HUES48 (cell line): ENCODE measurements around the gene PDE3B.
"Not testable (repeated sequence)": the region's sequence is repeated elsewhere in the genome, so short reads cannot be mapped to it uniquely, and the experiment has no call there.

Experiments
- H3K27ac ChIP-seq: one replicate; pipeline ENCODE4 v1.7.0; 2013; ENCODE audit warnings: low read depth, low read length, inconsistent platforms
- H3K27me3 ChIP-seq: 2 replicates; pipeline ENCODE4 v1.6.1; 2013; ENCODE audit warnings: mild to moderate bottlenecking, low read length; ENCODE audit not compliant: control insufficient read depth, insufficient read depth
- H3K36me3 ChIP-seq: 2 replicates; pipeline ENCODE4 v1.6.1; 2013; ENCODE audit warnings: low read length; ENCODE audit not compliant: control insufficient read depth, insufficient read depth
- H3K4me1 ChIP-seq: 2 replicates; pipeline ENCODE4 v1.6.1; 2013; ENCODE audit warnings: mild to moderate bottlenecking, low read length; ENCODE audit not compliant: control insufficient read depth, insufficient read depth
- H3K4me3 ChIP-seq: 2 replicates; pipeline ENCODE4 v1.5.1; 2013; ENCODE audit warnings: mild to moderate bottlenecking, low read depth, low read length
- H3K9ac ChIP-seq: 2 replicates; pipeline ENCODE4 v1.6.1; 2013; ENCODE audit warnings: mild to moderate bottlenecking, low read depth, low read length, moderate library complexity
- H3K9me3 ChIP-seq: 2 replicates; pipeline ENCODE4 v1.6.1; 2013; ENCODE audit warnings: low read length; ENCODE audit not compliant: control insufficient read depth, insufficient read depth

Gene PDE3B

GRCh38 chr11:14622223-14622954 is 21.2 kb upstream of the PDE3B start:
- Histone ChIP-seq H3K9me3 (no peaks in the 10 kb centered on the region), H3K9ac (no peak overlapping the region), H3K36me3 (no peaks in the 10 kb centered on the region), H3K27me3 (no peaks in the 10 kb centered on the region), H3K4me1 (no peaks in the 10 kb centered on the region), H3K4me3 (no peak overlapping the region), H3K27ac (no peak overlapping the region)

GRCh38 chr11:14623036-14623435 is 20.6 kb upstream of the PDE3B start:
- Histone ChIP-seq H3K4me1 (no peaks in the 10 kb centered on the region), H3K27me3 (no peaks in the 10 kb centered on the region), H3K36me3 (no peaks in the 10 kb centered on the region), H3K9ac (no peak overlapping the region), H3K27ac (no peak overlapping the region), H3K4me3 (no peak overlapping the region), H3K9me3 (no peaks in the 10 kb centered on the region)

GRCh38 chr11:14625586-14626205 is 17.9 kb upstream of the PDE3B start:
- H3K9me3 ChIP-seq = no peaks in the 10 kb centered on the region
- no peak overlapping the region for H3K4me3 ChIP-seq
- no peaks in the 10 kb centered on the region for H3K36me3 ChIP-seq
- H3K27ac ChIP-seq = no peak overlapping the region
- H3K4me1 ChIP-seq = no peaks in the 10 kb centered on the region
- no peak overlapping the region for H3K9ac ChIP-seq
- H3K27me3 ChIP-seq = no peaks in the 10 kb centered on the region

DNA sequence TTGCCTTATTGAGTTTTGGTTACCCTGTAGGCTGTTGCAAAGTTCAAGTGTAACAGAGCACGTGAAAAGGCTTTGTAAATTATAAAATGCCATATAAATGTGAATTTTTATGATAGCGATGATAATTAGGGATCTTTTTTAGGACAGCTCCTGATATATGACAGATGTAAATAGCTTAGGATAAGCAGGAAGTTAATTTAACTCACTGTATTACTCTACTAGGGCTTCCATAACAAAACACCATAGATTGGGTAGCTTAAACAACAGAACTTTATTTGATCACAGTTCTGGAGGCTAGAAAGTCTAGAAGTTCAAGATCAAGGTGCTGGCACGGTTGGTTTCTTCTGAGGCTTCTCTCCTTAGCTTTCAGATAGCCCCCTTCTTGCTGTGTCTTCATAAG is 17.0 kb upstream of the PDE3B start:
- Histone ChIP-seq H3K27ac (no peak overlapping the region), H3K4me1 (no peaks in the 10 kb centered on the region), H3K9me3 (no peaks in the 10 kb centered on the region), H3K36me3 (no peaks in the 10 kb centered on the region), H3K27me3 (no peaks in the 10 kb centered on the region), H3K4me3 (no peak overlapping the region), H3K9ac (no peak overlapping the region)

DNA sequence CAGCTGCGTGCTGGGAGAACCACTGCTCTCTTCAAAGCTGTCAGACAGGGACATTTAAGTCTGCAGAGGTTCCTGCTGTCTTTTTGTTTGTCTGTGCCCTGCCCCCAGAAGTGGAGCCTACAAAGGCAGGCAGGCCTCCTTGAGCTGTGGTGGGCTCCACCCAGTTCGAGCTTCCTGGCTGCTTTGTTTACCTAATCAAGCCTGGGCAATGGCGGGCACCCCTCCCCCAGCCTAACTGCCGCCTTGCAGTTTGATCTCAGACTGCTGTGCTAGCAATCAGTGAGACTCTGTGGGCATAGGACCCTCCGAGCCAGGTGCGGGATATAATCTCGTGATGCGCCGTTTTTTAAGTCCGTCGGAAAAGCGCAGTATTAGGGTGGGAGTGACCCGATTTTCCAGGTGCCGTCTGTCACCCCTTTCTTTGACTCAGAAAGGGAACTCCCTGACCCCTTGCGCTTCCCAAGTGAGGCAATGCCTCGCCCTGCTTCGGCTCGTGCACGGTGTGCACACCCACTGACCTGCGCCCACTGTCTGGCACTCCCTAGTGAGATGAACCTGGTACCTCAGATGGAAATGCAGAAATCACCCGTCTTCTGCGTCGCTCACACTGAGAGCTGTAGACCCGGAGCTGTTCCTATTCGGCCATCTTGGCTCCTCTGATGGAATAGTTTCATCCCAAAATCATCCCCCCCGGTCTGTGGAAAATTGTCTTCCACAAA is 9.9 kb upstream of the PDE3B start:
- H3K27ac ChIP-seq, H3K4me3 ChIP-seq, H3K9me3 ChIP-seq, H3K27me3 ChIP-seq, H3K36me3 ChIP-seq, H3K9ac ChIP-seq, H3K4me1 ChIP-seq: not testable (repeated sequence)

DNA sequence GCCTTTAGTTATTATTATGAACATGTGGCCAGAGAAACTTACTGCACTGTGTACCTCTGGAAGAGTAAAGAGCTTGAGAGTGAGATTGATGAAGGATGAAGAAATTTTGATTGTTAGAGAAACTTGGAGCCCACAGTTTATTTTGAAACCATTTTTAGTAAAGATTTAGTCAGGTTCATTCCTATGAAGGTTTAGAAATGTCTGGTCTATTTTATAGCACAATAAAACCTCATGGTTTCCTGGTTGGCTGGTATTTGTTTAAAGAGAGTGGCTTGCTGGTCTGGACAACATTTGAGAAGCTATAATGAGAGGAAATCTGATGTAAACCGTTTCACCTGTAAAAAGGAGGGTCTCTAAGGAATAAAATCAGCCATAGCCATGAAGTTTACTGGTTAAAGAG is 8.8 kb upstream of the PDE3B start:
- Histone ChIP-seq H3K27ac (no peak overlapping the region), H3K4me1 (no peaks in the 10 kb centered on the region), H3K4me3 (no peak overlapping the region), H3K36me3 (no peaks in the 10 kb centered on the region), H3K9me3 (no peaks in the 10 kb centered on the region), H3K9ac (no peak overlapping the region), H3K27me3 (no peaks in the 10 kb centered on the region)

DNA sequence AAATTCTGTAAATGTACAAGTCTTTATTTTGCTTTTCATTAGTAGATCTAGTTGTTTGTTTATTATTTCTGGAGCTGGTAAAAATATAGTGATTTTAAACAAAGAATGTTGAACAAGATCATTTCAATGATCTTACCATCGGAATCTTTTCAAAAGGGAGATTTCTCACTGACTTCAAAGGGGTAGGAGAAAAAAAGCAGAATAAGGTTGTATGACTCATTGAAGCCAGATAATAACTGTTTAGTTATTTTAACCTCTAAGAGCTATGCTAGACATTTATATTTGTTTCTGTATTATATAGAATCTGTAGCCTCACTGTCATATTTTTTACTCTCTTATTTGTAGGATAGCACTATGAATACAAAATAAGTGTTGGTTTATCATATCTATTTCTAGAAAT is 8.1 kb upstream of the PDE3B start:
- Histone ChIP-seq H3K9me3 (no peaks in the 10 kb centered on the region), H3K36me3 (no peaks in the 10 kb centered on the region), H3K4me3 (no peak overlapping the region), H3K27me3 (no peaks in the 10 kb centered on the region), H3K27ac (no peak overlapping the region), H3K9ac (no peak overlapping the region), H3K4me1 (no peaks in the 10 kb centered on the region)

- Histone ChIP-seq H3K4me1 (no peaks in the 10 kb centered on the region), H3K9me3 (no peaks in the 10 kb centered on the region), H3K9ac (no peak overlapping the region), H3K36me3 (no peaks in the 10 kb centered on the region), H3K27ac (no peak overlapping the region), H3K27me3 (no peaks in the 10 kb centered on the region), H3K4me3 (no peak overlapping the region)
Observed at GRCh38 chr11:14636119-14636518, 7.5 kb upstream of the PDE3B start.

DNA sequence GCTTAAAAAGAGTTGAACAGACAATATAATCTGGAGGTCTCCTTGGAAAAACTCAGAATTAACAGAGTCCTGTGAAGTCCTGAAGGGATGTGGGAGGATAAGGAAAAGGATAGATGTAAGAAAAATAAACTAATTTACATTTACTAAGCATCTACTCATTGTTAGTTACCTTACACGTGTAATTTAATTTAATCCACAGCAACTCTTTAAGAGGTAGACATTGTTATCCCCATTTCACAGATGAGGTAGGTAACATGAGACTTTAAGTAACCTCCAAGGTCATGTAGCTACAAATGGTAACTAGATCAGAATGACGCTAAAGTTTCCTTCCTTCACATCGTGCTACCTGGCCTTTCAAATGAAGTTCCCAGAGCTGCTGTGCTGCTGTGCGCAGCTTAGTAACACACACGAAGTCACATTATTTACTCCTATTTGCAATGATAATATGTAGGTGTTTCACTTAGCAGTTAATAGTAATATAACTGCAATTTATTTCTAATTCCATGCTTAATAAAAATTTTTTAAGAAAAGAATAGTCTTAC is 5.7 kb upstream of the PDE3B start:
- Histone ChIP-seq H3K27ac (no peak overlapping the region), H3K9ac (no peak overlapping the region), H3K4me3 (no peak overlapping the region), H3K27me3 (peaks cover 7% of the 10 kb centered on the region), H3K4me1 (no peaks in the 10 kb centered on the region), H3K36me3 (no peaks in the 10 kb centered on the region), H3K9me3 (no peaks in the 10 kb centered on the region)

GRCh38 chr11:14638561-14638960 is 5.0 kb upstream of the PDE3B start:
- peaks cover 12% of the 10 kb centered on the region for H3K27me3 ChIP-seq
- H3K4me3 ChIP-seq = no peak overlapping the region
- no peaks in the 10 kb centered on the region for H3K4me1 ChIP-seq
- no peak overlapping the region for H3K9ac ChIP-seq
- no peak overlapping the region for H3K27ac ChIP-seq
- no peaks in the 10 kb centered on the region for H3K9me3 ChIP-seq
- no peaks in the 10 kb centered on the region for H3K36me3 ChIP-seq

GRCh38 chr11:14641801-14642200 is 1.8 kb upstream of the PDE3B start:
- H3K9ac ChIP-seq = no peak overlapping the region
- peaks cover 16% of the 10 kb centered on the region for H3K4me1 ChIP-seq
- no peaks in the 10 kb centered on the region for H3K36me3 ChIP-seq
- no peak overlapping the region for H3K27ac ChIP-seq
- no peak overlapping the region for H3K4me3 ChIP-seq
- H3K27me3 ChIP-seq = peaks cover 38% of the 10 kb centered on the region
- no peaks in the 10 kb centered on the region for H3K9me3 ChIP-seq
